DND-41 (cell line): ENCODE results near the gene PHF3.

Source experiments
- ATAC-seq: fragments of 200-7000 bp; cut with Tn5 transposase; 3 replicates; pipeline ENCODE4 v1.9.1; 2021; ENCODE audit warnings: low read depth; ENCODE audit not compliant: insufficient read depth
- DNase-seq: peaks from one replicate; pipeline ENCODE4 v3.0.0-alpha.2; 2020
- H2AFZ ChIP-seq: 2 replicates; pipeline ENCODE4 v1.6.0; 2012; ENCODE audit warnings: low read depth, low read length
- H3K27ac ChIP-seq: 2 replicates; pipeline ENCODE4 v1.5.1; 2012; ENCODE audit warnings: low read length, inconsistent platforms
- H3K27me3 ChIP-seq: fragments of 200-600 bp; sonication (generic); 2 replicates; pipeline ENCODE4 v1.6.0; 2012; ENCODE audit warnings: low read length, mild to moderate bottlenecking, inconsistent platforms; ENCODE audit not compliant: insufficient read depth, poor library complexity
- H3K36me3 ChIP-seq: 2 replicates; pipeline ENCODE4 v1.5.1; 2012; ENCODE audit warnings: low read length, inconsistent platforms; ENCODE audit not compliant: insufficient read depth
- H3K4me1 ChIP-seq: 2 replicates; pipeline ENCODE4 v1.5.1; 2012; ENCODE audit warnings: mild to moderate bottlenecking, low read length; ENCODE audit not compliant: insufficient read depth
- H3K4me2 ChIP-seq: 2 replicates; pipeline ENCODE4 v1.6.0; 2012; ENCODE audit warnings: mild to moderate bottlenecking, moderate library complexity, low read length, inconsistent platforms; ENCODE audit not compliant: insufficient read depth
- H3K4me3 ChIP-seq, 2 experiments: fragments of 200-600 bp in 1 of 2; shearing (Covaris generic) in 1 of 2; 2 replicates each; pipeline ENCODE4 v1.5.1; 2012 to 2016; ENCODE audit warnings: inconsistent platforms in 2 of 2, low read length in 2 of 2, mild to moderate bottlenecking in 2 of 2, low read depth in 1 of 2, moderate library complexity in 1 of 2
- H3K79me2 ChIP-seq: 2 replicates; pipeline ENCODE4 v1.6.0; 2012; ENCODE audit warnings: low read length, inconsistent platforms; ENCODE audit not compliant: insufficient read depth
- H3K9ac ChIP-seq: 2 replicates; pipeline ENCODE4 v1.6.0; 2012; ENCODE audit warnings: low read depth, mild to moderate bottlenecking, inconsistent platforms, low read length, moderate library complexity
- H3K9me3 ChIP-seq: 2 replicates; pipeline ENCODE4 v1.5.1; 2012; ENCODE audit warnings: low read length, moderate library complexity, mild to moderate bottlenecking, inconsistent platforms; ENCODE audit not compliant: insufficient read depth, severe bottlenecking
- H4K20me1 ChIP-seq: 2 replicates; pipeline ENCODE4 v1.6.0; 2012; ENCODE audit warnings: low read length; ENCODE audit not compliant: insufficient read depth
- EZH2 ChIP-seq: IDR thresholded peaks from 3 replicates; pipeline ENCODE4 v1.6.1; 2012; ENCODE audit warnings: borderline replicate concordance, low read depth, mild to moderate bottlenecking, moderate library complexity, low read length, inconsistent platforms; ENCODE audit not compliant: severe bottlenecking
- TF ChIP-seq, protein P1 (sequence below): IDR thresholded peaks from 2 replicates; pipeline ENCODE4 v1.5.1; 2012; ENCODE audit warnings: borderline replicate concordance, low read length, moderate library complexity, mild to moderate bottlenecking; ENCODE audit not compliant: poor library complexity, severe bottlenecking; ENCODE audit errors: extremely low read depth

The PHF3 gene

DNA sequence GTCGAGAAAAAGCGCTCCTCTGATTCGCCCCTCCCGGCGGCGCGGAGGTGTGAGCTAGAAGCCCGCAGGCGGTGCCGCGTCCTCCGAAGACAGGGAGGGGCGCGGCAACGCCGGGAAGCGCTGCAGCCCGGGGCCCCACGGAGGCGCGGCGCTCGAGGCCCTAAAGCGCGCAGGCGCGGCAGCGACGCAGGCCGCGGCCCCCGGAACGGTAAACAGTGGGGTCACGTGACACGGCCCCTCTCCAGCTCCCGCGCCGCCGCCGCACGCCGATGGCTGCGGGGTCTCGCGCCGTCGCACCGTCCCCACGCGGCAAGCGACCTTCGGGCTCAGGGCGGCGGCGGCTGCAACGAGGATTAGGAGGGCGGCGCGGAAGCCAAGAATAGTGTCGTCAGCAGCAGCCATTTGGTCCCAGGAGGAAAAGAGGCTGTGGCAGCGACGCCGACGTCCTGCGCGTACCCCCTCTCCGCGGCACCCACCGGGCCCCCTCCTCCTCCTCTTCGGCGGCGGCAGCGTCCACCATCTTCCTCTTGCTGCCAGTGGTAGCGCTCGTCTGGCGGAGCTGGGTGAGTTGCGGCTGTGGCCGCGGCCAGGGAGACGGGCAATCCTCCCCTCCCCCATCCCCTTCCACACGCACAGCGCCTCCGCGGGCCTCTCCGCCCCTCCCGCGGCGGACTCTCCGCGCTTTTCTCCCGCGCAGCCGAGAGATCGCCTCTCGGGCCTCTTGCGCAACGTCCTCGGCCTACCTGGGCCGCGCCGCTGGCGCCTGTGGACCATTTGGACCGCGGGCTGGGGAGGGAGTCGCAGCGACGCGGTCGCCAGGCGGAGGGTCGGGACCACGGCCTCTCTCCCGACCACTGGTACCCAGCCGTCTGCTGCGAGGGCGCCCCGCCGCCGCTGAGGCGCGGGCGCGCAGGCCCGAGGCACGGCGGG lies at the start of gene PHF3:
Gene PHF3 (plus strand): TSS at position 215 of the 930 bp plus-strand sequence. CDS start 10,750 bp downstream, outside the sequence.
- Histone ChIP-seq H3K27ac (peak within 1 kb of the TSS; percentile 95), H3K4me3 (peak within 1 kb of the TSS; percentile 94 to 98), H4K20me1 (peaks cover 41% of the 10 kb centered on the region), H3K9ac (peak within 1 kb of the TSS; percentile 98), H3K9me3 (no peaks in the 10 kb centered on the region), H3K27me3 (no peaks in the 10 kb centered on the region), H3K79me2 (peaks cover 53% of the 10 kb centered on the region), H3K36me3 (no peaks in the 10 kb centered on the region; the same call in 1 of the 2 replicates), H3K4me2 (peak within 1 kb of the TSS; percentile 89), H3K4me1 (peaks cover 49% of the 10 kb centered on the region), H2AFZ (peak within 1 kb of the TSS; percentile 98)
- DNase-seq = peak; percentile 90
- no peak for TF ChIP-seq EZH2
- TF ChIP-seq, protein P1, sequence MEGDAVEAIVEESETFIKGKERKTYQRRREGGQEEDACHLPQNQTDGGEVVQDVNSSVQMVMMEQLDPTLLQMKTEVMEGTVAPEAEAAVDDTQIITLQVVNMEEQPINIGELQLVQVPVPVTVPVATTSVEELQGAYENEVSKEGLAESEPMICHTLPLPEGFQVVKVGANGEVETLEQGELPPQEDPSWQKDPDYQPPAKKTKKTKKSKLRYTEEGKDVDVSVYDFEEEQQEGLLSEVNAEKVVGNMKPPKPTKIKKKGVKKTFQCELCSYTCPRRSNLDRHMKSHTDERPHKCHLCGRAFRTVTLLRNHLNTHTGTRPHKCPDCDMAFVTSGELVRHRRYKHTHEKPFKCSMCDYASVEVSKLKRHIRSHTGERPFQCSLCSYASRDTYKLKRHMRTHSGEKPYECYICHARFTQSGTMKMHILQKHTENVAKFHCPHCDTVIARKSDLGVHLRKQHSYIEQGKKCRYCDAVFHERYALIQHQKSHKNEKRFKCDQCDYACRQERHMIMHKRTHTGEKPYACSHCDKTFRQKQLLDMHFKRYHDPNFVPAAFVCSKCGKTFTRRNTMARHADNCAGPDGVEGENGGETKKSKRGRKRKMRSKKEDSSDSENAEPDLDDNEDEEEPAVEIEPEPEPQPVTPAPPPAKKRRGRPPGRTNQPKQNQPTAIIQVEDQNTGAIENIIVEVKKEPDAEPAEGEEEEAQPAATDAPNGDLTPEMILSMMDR = peak; percentile 38
- ATAC-seq = peak; percentile 90

GRCh38 chr6:63589952-63590411 lies 45.6 kb upstream of the PHF3 start:
- Histone ChIP-seq H3K36me3 (no peaks in the 10 kb centered on the region), H3K4me1 (no peaks in the 10 kb centered on the region), H3K79me2 (no peaks in the 10 kb centered on the region), H3K9me3 (no peaks in the 10 kb centered on the region), H3K4me3 (no peak overlapping the region), H3K27me3 (no peaks in the 10 kb centered on the region), H2AFZ (no peak overlapping the region), H3K9ac (no peak overlapping the region), H4K20me1 (no peaks in the 10 kb centered on the region), H3K27ac (no peak overlapping the region), H3K4me2 (no peak overlapping the region)
- DNase-seq (no peak), ATAC-seq (no peak)
- TF ChIP-seq, protein P1 = no peak
- no peak for TF ChIP-seq EZH2

DNA sequence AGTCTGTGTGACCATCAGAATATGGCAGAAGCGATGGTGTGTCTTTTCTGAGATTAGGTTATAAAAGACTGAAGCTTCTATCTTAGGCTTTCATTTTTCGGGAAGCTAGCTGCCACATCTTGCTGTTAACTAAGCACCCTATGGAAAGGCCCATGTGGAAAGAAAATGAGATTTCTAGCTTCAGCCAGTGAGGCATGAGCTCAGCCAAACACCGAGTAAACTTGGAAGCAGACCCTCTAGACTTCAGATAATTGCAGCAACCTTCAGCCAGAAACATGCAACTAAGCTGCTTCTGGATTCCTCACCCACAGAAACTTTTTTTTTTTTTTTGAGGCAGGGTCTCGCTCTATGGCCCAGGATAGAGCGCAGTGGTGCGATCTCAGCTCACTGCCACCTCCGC lies 42.7 kb upstream of the PHF3 start:
- Histone ChIP-seq H3K27me3 (no peaks in the 10 kb centered on the region), H3K9me3 (no peaks in the 10 kb centered on the region), H3K4me1 (no peaks in the 10 kb centered on the region), H4K20me1 (no peaks in the 10 kb centered on the region), H3K4me2 (no peak overlapping the region), H3K79me2 (no peaks in the 10 kb centered on the region), H3K4me3 (no peak overlapping the region), H3K9ac (no peak overlapping the region), H3K27ac (no peak overlapping the region), H2AFZ (no peak overlapping the region), H3K36me3 (no peaks in the 10 kb centered on the region)
- TF ChIP-seq, protein P1 = no peak
- TF ChIP-seq EZH2 = no peak
- ATAC-seq = no peak
- DNase-seq = no peak
